GM18505 (cell line): ENCODE measurements around the gene LIN28A.
"Not testable (repeated sequence)": the region's sequence is repeated elsewhere in the genome, so short reads cannot be mapped to it uniquely, and the experiment has no call there.

ENCODE experiments used
- ATAC-seq: cut with Tn5 transposase; IDR thresholded peaks from one replicate; pipeline ENCODE4 v1.9.1; 2021; ENCODE audit not compliant: unreplicated experiment
- POLR2A ChIP-seq: IDR thresholded peaks from 4 replicates; pipeline ENCODE4 v1.6.1; 2011; ENCODE audit warnings: borderline replicate concordance; ENCODE audit not compliant: insufficient read depth, insufficient read length; ENCODE audit errors: extremely low read depth

The LIN28A gene, protein sequence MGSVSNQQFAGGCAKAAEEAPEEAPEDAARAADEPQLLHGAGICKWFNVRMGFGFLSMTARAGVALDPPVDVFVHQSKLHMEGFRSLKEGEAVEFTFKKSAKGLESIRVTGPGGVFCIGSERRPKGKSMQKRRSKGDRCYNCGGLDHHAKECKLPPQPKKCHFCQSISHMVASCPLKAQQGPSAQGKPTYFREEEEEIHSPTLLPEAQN

DNA sequence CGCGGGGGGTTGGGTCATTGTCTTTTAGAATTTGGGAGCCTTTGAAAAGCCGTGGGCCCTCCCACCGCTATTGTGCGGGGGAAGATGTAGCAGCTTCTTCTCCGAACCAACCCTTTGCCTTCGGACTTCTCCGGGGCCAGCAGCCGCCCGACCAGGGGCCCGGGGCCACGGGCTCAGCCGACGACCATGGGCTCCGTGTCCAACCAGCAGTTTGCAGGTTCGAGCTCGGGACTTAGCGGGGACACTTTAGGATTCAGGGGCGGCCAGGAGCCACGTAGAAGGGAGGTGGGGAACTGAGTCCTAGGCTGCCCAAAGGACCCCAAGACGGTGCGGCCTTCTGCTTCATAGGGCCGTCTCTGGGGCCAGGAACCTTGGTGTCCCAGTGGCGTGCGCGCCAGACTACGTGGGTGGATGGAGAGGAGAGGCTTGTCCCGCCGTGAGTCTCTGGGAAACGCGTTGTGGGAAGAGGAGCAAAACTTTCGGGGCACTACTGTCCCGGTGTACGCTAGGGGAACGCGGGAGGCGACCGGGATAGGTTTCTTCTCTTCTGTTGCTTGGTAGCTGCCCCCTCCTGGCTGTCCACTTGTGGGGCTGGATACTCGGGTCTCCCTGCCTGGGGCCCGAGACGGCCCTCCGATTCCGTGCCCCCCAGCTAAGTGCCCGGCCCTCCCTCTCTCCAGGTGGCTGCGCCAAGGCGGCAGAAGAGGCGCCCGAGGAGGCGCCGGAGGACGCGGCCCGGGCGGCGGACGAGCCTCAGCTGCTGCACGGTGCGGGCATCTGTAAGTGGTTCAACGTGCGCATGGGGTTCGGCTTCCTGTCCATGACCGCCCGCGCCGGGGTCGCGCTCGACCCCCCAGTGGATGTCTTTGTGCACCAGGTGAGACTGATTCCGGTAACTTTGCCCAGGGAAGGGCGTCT, at the start of gene LIN28A:
Gene LIN28A, plus strand, starts transcription at position 112 of the 918 bp plus-strand sequence. Its CDS starts 75 bp downstream, at position 187.
- TF ChIP-seq POLR2A = no peak
- no peak for ATAC-seq

DNA sequence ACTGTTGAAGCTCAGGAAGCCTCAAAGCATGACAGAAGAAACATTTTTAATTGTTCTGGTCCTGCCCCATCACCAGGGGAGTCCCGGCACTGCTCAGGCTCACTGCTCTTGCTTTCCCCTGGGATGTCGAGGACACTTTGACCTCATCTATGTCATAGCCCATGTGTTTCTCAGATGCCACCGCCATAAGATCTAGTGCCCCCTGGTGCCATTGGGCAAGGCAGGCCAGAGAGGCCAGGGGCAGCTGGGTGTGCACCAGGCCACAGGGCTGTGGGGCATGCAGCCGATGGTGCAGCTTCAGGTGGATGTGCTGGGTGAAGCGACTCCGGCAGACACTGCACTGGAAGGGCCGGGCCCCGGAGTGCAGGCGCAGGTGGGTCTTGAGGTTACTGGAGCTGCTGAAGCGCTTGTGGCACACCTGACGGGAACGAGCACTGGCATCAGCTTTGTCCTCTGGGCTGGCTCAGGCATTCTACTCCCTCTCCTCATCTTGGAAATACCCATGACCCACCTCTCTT, 49.0 kb upstream of the LIN28A start:
- no peak for ATAC-seq
- no peak for TF ChIP-seq POLR2A

- no peak for TF ChIP-seq POLR2A
- no peak for ATAC-seq
Observed at GRCh38 chr1:26362331-26362730, 48.3 kb upstream of the LIN28A start.

DNA sequence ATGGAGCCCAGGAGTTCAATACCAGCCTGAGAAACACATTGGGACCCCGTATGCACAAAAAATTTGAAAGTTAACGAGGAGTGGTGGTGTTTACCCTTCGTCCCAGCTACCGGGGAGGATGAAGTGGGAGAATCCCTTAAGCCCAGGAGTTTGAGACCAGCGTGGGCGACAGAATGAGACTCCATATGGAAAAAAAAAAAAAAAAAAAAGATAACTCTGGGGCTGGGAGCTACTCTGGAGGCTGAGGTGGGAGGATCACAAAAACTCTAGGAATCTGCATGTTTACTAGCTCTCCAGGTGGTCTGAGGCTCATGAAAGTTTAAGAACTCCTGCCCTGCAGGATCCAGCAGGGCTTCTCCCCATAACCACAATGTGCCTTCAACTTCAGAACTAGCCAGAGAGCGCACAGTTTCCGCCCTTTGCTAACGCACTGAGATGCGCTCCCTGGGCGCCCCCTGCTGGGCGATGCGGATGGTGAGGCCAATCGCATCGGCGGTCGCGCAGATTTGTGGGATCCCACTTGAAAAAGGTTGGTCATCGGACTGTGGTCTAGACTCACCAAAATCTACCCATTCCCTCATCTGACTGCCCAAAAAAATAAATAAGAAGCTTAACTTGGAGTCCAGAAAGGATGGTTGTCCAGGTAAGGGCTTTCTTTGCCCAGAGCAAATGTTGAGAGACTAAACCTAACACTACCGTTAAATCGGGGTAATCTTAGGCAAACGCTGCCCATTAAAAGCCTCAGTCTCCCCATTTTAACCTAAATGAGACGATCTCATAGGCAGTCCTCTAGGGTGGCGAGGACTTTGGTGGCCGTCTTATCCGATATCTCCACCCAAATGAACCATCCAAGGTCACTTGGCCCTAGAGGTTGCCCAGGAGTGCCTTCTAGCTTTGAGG, 46.8 kb upstream of the LIN28A start:
- no peak for TF ChIP-seq POLR2A
- ATAC-seq = no peak

DNA sequence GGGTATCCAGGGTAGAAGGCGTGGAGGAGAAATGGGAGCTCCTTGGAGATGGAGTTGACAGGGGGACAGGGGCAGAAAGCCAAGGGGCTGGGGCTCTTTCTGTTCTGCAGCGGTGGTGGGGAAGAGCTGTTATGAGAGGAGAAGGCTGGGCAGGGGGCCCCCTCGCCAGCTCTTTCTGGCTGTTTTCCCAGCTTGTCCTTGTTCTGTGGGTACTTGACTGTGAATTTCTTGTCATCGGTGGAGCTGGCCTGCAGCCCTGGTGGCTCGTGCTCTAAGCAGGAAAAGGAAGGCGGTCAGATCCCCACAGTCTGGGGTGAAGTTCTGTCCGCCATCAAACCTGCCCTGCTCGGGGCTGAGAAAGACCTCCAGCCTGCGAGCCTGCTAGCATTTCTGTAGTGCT, 45.7 kb upstream of the LIN28A start:
- no peak for ATAC-seq
- no peak for TF ChIP-seq POLR2A

DNA sequence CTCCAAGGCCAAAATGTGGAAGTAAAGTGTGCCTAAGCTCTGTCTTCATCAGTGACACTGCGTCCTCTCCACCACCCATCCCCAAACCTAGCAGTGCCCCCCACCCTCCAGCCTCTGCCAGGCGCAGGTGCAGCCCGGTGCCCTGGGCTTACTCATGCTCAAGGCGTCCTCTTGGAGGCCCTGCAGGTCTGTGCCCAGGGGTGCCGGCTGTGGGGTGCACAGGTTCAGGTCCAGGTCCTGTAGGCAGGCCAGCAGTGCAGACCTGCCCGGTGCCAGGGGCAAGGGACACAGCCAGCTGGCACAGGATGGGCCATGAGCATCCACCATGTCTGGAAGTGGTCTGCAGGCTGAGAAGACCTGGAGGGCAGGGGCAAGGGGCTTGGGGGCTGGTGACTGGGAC, 43.2 kb upstream of the LIN28A start:
- no peak for TF ChIP-seq POLR2A
- no peak for ATAC-seq

- TF ChIP-seq POLR2A = no peak
- no peak for ATAC-seq
Observed at GRCh38 chr1:26368006-26368405, 42.6 kb upstream of the LIN28A start.

- no peak for ATAC-seq
- TF ChIP-seq POLR2A = no peak
Observed at GRCh38 chr1:26368486-26368885, 42.1 kb upstream of the LIN28A start.

DNA sequence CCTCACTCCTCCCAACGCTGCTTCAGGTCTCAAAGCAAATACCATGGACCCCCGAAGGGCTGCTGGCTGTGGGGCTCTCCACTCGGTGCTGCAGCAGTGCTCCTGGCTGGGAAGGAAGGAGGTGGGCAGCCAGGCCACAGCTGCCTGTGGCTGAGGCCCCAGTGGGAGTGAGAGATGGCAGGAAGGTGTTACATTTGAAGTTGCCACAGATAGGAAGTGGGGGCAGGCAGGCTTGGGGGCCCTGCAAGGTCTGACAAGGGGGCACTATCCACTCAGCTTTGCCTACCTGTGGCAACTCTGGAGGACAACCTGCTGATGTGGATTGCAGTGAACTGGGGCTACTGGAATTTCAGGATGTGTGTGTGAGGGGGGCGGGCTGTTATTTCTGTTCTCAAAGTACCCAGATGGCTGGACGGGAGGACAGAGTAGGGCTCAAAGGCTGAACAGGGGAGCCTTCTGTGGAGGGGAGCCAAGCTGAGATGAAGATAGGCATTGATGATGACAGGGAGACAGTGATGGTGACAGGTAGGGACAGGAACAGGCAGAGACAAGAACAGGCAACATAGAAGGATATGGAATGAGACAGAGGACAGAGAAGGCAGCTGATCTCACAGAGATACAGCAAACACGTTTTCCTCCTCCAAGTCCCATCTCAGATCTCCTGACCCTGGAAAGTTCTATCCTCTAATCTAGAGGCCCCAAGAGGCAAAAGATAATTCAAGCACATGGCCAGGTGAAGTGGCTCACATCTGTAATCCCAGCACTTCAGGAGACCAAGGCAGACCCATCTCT, 39.8 kb upstream of the LIN28A start:
- no peak for ATAC-seq
- TF ChIP-seq POLR2A = no peak

DNA sequence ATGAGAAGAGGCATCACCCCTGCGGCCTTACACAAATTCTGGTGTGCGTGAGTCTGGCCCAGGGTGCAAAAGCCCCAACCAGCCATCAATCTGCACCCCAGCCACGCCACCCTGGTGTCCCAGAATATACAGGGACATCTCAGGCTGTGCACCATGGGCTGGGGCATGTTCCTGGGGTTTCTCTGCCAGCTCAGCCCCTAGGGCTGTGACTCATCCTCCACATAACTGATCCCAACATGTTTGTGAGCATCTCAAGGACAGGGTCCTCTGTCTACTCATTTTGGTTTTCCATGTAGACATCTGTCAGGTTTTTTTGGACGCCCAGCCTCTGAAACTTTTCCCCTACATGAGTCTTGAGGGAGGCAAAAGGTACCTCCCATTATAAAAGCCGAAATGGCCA, 38.6 kb upstream of the LIN28A start:
- ATAC-seq = no peak
- no peak for TF ChIP-seq POLR2A

DNA sequence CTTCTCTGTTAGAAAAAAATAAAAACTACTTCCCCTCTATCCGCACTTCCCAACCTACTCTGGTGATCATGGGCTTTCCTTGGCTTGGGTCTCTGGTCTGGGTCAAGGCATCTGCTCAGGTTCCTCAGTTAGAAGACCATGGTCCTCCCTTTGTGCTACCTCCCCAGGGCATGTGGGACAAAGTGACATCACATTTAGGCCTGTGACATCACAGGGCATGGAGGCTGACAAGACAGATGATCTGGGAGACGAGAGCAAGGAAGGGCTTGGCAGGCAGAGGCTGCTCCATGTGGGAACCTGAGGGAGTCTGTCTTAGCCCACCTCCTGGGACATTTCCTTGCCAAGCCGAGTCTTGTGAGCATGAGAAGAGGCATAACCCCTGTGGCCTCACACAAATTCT, 38.0 kb upstream of the LIN28A start, which contains the start of gene ZNF683:
Gene ZNF683, minus strand, starts transcription at position 140 of the 400 bp plus-strand sequence. CDS start 4,179 bp downstream, outside the sequence.
- ATAC-seq = not testable (repeated sequence)

GRCh38 chr1:26373281-26373680, 37.3 kb upstream of the LIN28A start:
- no peak for ATAC-seq
- TF ChIP-seq POLR2A = no peak

GRCh38 chr1:26373789-26374188, 36.8 kb upstream of the LIN28A start:
- ATAC-seq = no peak
- TF ChIP-seq POLR2A = no peak

DNA sequence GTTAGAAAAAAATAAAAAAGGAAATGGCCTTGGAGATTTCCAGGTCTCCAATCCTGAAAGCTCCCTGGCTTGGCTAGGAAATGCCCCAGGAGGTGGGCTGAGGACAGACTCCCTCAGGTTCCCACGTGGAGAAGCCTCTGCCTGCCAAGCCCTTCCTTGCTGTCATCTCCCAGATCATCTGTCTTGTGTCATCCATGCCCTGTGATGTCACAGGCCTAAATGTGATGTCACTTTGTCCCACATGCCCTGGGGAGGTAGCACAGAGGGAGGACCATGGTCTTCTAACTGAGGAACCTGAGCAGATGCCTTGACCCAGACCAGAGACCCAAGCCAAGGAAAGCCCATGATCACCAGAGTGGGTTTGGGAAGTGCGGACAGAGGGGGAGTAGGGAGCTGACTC, 36.3 kb upstream of the LIN28A start:
- not testable (repeated sequence) for ATAC-seq
